ENCODE results near the gene RNASE12.

Gene RNASE12

DNA sequence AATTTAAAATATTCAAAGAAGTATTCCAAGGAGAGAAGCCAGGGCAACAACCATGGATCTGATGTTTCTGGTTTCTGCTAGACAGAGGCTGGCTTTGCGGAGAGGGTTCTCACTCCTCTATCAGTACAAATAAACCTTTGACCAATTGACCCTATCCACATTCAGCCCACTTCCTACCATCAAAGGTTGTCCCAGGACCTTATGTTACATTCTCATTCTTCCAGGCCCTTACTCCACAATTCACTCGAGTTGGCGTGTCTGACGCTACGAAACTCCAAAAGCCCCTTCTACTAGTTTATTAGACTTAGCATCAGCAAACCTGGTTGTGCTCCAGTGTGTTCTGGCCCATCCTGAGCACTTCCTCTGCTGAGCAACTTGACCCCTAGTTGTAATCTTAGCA lies 24.8 kb upstream of the RNASE12 start:
- Histone ChIP-seq H3K4me2 (no peak overlapping the region), H3K36me3 (ENCODE audit: insufficient read depth) (no peaks in the 10 kb centered on the region), H3K4me3 (IDR thresholded peaks at IDR 0.05; ENCODE audit: insufficient read depth, low read depth, low read length) (no peak overlapping the region), H3K79me2 (ENCODE audit: insufficient read depth, low read depth) (no peaks in the 10 kb centered on the region), H3K27ac (no peak overlapping the region), H3K27me3 (ENCODE audit: insufficient read depth, low read depth) (no peaks in the 10 kb centered on the region), H4K20me1 (ENCODE audit: insufficient read depth) (no peaks in the 10 kb centered on the region), H2AFZ (ENCODE audit: low read depth) (no peak overlapping the region), H3K4me1 (ENCODE audit: low read depth, poor library complexity, severe bottlenecking) (peaks cover 31% of the 10 kb centered on the region), H3K9ac (no peak overlapping the region)
- TF ChIP-seq, protein P1, sequence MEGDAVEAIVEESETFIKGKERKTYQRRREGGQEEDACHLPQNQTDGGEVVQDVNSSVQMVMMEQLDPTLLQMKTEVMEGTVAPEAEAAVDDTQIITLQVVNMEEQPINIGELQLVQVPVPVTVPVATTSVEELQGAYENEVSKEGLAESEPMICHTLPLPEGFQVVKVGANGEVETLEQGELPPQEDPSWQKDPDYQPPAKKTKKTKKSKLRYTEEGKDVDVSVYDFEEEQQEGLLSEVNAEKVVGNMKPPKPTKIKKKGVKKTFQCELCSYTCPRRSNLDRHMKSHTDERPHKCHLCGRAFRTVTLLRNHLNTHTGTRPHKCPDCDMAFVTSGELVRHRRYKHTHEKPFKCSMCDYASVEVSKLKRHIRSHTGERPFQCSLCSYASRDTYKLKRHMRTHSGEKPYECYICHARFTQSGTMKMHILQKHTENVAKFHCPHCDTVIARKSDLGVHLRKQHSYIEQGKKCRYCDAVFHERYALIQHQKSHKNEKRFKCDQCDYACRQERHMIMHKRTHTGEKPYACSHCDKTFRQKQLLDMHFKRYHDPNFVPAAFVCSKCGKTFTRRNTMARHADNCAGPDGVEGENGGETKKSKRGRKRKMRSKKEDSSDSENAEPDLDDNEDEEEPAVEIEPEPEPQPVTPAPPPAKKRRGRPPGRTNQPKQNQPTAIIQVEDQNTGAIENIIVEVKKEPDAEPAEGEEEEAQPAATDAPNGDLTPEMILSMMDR (conservative IDR thresholded peaks at IDR 0.05; ENCODE audit: low read depth, low read length), result no peak

DNA sequence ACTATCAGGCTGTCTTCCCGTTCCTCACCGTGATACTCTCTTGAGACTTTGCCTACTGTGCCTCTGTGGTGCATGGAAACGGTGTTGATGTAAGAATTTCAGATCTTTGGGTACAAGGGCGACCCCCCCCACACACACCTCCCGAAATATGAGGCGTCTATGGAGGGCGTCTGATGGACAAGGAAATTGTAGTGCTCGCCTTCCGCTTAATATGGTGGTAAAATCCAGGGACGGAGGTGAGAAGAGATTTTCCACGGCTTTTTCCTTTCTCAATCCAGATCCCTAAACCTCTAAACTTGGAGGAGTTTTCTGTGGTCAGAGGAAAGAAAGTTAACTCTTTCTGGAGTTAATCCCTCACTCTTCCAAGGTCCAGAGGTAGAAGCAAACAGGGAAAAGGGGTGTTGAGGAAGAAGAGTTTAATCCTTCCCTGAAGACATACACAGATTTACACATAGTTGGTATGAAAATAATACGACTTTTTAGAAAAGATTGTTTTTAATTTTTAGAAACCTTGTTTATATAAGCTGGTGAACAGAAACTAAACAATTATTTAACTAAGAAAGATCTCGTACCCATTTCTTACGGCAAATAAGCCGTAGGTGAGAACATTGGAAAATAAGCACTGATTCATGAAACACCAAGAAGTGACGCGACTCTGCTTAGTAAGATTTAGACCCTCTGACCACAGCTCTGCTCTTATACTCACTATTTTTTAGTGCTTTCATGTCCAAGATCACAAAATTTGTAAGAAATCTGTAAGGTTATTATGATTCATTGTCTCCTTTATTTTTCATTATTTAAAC lies 23.1 kb upstream of the RNASE12 start:
- no peak overlapping the region for H3K9ac ChIP-seq
- H3K36me3 ChIP-seq (ENCODE audit: insufficient read depth), result no peaks in the 10 kb centered on the region
- peaks cover 38% of the 10 kb centered on the region for H3K4me1 ChIP-seq (ENCODE audit: low read depth, poor library complexity, severe bottlenecking)
- peak overlapping the region; percentile 53 for H3K4me2 ChIP-seq
- no peaks in the 10 kb centered on the region for H3K79me2 ChIP-seq (ENCODE audit: insufficient read depth, low read depth)
- H4K20me1 ChIP-seq (ENCODE audit: insufficient read depth), result no peaks in the 10 kb centered on the region
- H2AFZ ChIP-seq (ENCODE audit: low read depth), result peak overlapping the region; percentile 44; the same call in 1 of the 2 replicates
- H3K4me3 ChIP-seq (IDR thresholded peaks at IDR 0.05; ENCODE audit: insufficient read depth, low read depth, low read length), result no peak overlapping the region
- no peak overlapping the region for H3K27ac ChIP-seq
- TF ChIP-seq, protein P1 (conservative IDR thresholded peaks at IDR 0.05; ENCODE audit: low read depth, low read length), result no peak
- no peaks in the 10 kb centered on the region for H3K27me3 ChIP-seq (ENCODE audit: insufficient read depth, low read depth)

GRCh38 chr14:20613094-20614037 lies 22.2 kb upstream of the RNASE12 start:
- Histone ChIP-seq H3K79me2 (ENCODE audit: insufficient read depth, low read depth) (no peaks in the 10 kb centered on the region), H3K27ac (peak overlapping the region; percentile 23; the same call in 1 of the 2 replicates), H2AFZ (ENCODE audit: low read depth) (peak overlapping the region; percentile 44; the same call in 1 of the 2 replicates), H3K4me3 (IDR thresholded peaks at IDR 0.05; ENCODE audit: insufficient read depth, low read depth, low read length) (no peak overlapping the region), H4K20me1 (ENCODE audit: insufficient read depth) (no peaks in the 10 kb centered on the region), H3K27me3 (ENCODE audit: insufficient read depth, low read depth) (no peaks in the 10 kb centered on the region), H3K4me1 (ENCODE audit: low read depth, poor library complexity, severe bottlenecking) (peaks cover 44% of the 10 kb centered on the region), H3K4me2 (peak overlapping the region; percentile 53), H3K9ac (no peak overlapping the region), H3K36me3 (ENCODE audit: insufficient read depth) (no peaks in the 10 kb centered on the region)
- TF ChIP-seq, protein P1 (conservative IDR thresholded peaks at IDR 0.05; ENCODE audit: low read depth, low read length), result peak; percentile 82

- Histone ChIP-seq H3K4me1 (ENCODE audit: low read depth, poor library complexity, severe bottlenecking) (peaks cover 34% of the 10 kb centered on the region), H3K79me2 (ENCODE audit: insufficient read depth, low read depth) (no peaks in the 10 kb centered on the region), H3K27ac (no peak overlapping the region), H3K27me3 (ENCODE audit: insufficient read depth, low read depth) (no peaks in the 10 kb centered on the region), H3K9ac (no peak overlapping the region), H3K36me3 (ENCODE audit: insufficient read depth) (no peaks in the 10 kb centered on the region), H2AFZ (ENCODE audit: low read depth) (no peak overlapping the region), H3K4me2 (peak overlapping the region; percentile 40; the same call in 1 of the 2 replicates), H4K20me1 (ENCODE audit: insufficient read depth) (no peaks in the 10 kb centered on the region), H3K4me3 (IDR thresholded peaks at IDR 0.05; ENCODE audit: insufficient read depth, low read depth, low read length) (no peak overlapping the region)
- TF ChIP-seq, protein P1 (conservative IDR thresholded peaks at IDR 0.05; ENCODE audit: low read depth, low read length), result no peak
These were observed 21.2 kb upstream of the RNASE12 start for GRCh38 chr14:20612403-20612802.
